ENCODE measurements around the gene MGLL.

DNA sequence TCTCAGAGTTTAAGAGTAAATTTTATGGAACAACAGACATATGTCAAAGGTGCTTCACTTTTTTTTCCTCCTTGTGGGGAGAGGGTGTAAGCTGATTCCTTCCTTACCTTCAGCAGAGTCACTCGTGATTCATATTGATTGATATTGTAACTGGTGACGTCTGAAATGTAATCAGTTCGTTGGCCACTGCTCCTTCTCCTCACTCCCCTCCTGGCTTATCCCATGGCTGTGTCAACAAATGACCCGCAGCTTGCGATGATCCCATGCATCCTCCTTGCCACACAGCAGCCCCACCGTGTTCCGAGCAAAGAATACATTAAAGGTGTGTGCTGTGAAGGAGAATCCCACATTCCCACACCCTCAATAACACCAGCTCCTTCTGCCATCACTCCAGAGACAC is 7.3 kb downstream of the MGLL start:
- TF ChIP-seq CTCF (IDR thresholded peaks at IDR 0.05) = no peak
- TF ChIP-seq POLR2A (IDR thresholded peaks at IDR 0.05) = no peak
- no peak for TF ChIP-seq POLR2AphosphoS5 (IDR thresholded peaks at IDR 0.05)

All from breast epithelium (tissue), 3 donors.